ENCODE data around the gene DCAF12. TPM values are rescaled to one million over a fixed set of nuclear protein-coding genes. Genes with fewer than 3 reads are reported as not detected.
"Not testable (repeated sequence)": the region's sequence is repeated elsewhere in the genome, so short reads cannot be mapped to it uniquely, and the experiment has no call there.

DCAF12 gene
- polyA plus RNA-seq, 3 donors = 57.8 to 61.3 (median 59.5) TPM

GRCh38 chr9:34072868-34073590, 53.5 kb downstream of the DCAF12 start:
- DNase-seq = peak; percentile 86

DNA sequence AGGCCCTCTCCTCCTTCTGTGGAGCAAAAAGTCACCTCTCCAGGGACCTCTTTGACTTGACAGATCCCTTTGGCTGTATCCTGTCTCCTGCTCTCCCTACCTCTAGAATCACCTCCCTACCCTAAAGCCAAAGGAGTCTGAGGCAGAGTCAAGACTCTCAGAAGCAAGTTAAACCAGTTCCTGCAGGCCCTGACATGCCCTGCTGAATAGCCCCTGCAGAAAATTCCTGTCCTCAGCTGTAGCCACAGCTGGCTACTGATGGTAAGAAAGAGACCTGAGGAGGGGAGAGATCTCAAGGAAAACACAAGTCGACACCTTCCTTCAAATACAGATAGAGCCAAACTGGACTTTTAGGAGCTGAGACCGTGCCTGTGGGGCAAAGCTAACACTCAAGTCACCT, 54.1 kb downstream of the DCAF12 start:
- DNase-seq = peak; percentile 42

DNA sequence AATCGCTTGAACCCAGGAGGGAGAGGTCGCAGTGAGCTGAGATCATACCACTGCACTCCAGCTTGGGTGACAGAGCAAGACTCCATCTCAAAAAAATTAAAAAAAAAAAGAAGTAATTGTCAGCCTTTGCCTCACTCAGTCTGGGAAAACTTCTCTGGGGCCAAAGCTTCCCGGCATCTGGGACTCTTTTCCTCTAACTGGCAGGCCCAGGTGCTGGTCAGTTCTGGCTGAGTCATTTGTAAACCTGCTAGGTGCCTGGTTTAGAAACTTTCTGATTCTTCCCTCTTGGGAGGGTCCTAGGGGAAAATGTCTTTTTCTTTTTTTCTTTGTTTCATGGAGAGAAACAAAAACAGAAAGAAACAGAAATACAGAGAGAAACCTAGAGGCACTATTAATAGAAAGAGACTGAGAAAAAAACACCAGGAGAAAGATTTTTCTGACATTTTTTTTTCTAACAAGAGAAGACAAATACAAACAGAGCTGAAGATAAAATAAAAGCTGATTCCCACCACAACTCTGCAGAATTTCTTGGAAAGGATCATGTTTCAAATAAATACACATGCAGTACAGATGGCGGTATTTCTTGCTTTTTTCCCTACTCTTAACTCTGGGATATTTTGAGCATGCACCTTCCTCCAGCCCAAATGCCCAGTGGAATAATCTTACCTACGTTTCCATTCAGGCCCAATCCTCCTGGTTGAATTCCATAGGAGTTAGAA, 55.7 kb downstream of the DCAF12 start:
- DNase-seq = no peak

DNA sequence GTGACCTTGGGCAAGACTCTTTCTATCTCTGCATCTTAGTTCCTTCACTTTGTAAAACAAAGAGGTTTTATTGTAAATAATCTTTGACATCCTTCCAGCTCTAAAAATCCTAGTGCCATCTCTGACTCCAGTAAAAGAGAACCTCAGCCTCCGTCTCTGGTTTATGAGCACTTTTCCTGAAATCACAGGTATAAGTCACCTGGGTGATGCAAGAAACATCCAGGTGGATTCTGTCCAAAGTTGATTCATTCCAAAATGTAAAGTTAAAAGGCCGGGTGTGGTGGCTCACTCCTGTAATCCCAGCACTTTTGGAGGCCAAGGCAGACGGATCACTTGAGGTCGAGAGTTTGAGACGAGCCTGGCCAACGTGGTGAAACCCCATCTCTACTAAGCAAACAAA, 56.7 kb downstream of the DCAF12 start:
- DNase-seq = no peak

GRCh38 chr9:34065541-34065940, 61.0 kb downstream of the DCAF12 start:
- DNase-seq = no peak

GRCh38 chr9:34059954-34060353, 66.5 kb downstream of the DCAF12 start:
- no peak for DNase-seq

DNA sequence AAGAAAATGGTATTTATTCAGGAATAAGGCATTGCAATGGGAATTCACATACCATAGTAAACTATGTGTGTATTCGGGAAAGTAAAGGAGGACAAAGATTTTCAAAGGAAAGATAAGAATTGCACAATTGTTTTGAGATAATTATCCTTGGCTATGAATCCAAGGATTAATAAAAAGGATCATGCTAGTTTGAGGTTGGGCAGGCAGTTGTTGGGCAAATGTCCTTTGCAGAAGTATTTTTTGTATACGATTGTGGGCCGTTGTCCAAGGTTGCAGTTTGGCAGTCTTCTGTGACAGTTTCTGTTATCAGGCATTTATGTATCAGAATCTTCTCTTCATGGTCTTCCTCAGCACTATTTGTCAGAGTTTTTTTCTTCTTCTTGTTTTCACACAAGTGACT, 67.2 kb downstream of the DCAF12 start:
- DNase-seq = no peak

DNA sequence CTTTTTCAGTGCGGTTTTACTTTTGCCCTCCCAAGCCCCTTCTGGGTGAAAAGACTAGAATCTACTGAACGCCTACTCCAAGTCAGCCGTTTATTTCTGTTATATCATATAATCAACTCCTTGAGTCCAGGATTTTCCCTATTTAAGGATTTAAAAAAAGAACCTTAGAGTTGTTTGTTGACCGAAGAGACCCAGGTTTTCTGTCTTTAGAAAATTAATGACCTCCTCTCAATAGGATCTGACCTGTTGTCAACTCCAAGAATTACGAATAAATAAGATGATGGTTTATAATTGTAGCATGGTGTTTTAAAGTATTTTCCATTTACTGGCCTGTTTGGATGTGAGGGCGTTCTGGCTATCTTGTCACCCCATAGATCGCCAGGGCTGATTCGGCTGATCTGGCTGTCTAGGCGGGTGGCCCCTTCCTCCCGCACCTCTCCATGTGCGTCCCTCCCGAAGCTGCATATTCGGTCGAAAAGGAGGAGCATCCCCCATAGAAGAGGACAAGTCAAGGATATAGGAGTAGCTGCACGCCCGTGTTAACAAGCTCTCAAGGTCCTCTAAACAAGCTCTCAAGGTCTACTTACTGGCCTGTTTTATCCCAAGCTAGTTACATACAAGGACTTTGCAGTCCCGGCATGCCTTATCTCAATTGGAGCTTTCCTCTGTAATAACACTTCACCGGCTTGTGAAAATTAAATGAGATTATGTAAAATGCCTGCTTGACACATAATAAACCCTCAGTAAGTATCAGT, 76.7 kb downstream of the DCAF12 start:
- no peak for DNase-seq

GRCh38 chr9:34048727-34049629, 77.5 kb downstream of the DCAF12 start, which contains the start of gene UBAP2:
UBAP2 (minus strand) TSS chr9:34048887; CDS start chr9:34017148, 31,739 bp downstream.
- peak; percentile 98 for DNase-seq

- no peak for DNase-seq
Measured at GRCh38 chr9:34047864-34048726, 78.4 kb downstream of the DCAF12 start.

- DNase-seq = no peak
Measured at GRCh38 chr9:34046784-34047379, 79.6 kb downstream of the DCAF12 start.

DNA sequence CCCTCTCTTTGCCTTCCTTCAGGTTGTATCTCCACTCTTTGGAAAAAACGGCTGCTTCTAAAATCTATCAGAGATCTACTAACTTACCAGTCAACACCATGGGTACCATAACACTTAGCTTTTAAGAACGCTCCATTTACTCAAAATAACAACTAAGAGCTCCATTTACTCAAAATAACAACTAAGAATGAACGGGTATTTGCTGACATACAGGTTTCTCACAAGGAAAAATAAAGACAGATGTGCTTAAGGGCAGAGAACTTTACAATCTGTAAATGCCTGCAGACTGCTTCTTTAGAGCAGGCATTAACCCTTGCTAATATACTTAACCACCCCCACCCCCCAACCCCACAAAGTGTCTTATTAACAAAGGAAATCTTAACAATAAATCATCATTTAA, 80.6 kb downstream of the DCAF12 start:
- no peak for DNase-seq

DNA sequence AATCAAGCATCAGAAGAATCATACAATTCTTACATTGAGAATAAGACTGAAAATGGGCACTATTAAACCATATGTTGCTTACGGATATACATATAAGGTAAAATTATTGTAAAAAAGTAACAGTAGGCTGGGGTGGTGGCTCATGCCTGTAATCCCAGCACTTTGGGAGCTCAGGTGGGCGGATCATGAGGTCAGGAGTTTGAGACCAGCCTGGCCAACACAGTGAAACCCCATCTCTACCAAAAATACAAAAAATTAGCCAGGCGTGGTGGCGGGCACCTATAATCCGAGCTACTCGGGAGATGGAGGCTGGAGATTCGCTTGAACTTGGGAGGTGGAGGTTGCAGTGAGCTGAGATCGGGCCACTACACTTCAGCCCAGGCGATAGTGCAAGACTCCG, 84.4 kb downstream of the DCAF12 start:
- not testable (repeated sequence) for DNase-seq

GRCh38 chr9:34038851-34039250, 87.6 kb downstream of the DCAF12 start:
- DNase-seq = not testable (repeated sequence)

GRCh38 chr9:34037626-34038025, 88.9 kb downstream of the DCAF12 start:
- DNase-seq = no peak

- DNase-seq = no peak
Measured at GRCh38 chr9:34036625-34037024, 89.9 kb downstream of the DCAF12 start.
